IMR-90 (cell line): Measurements from ENCODE around the gene FOXL3. TPM values are rescaled to one million over a fixed set of nuclear protein-coding genes. Genes with fewer than 3 reads are reported as not detected.
"Not testable (repeated sequence)": the region's sequence is repeated elsewhere in the genome, so short reads cannot be mapped to it uniquely, and the experiment has no call there.

Experiments used
- ATAC-seq: fragments of 200-7000 bp; cut with Tn5 transposase; 2 replicates; pipeline ENCODE4 v1.9.1; 2020; ENCODE audit warnings: low read depth, mild to moderate bottlenecking, moderate library complexity
- BruUV-seq: library from RNA; stranded (reverse); fragments of 400-500 nt; replicated peaks from 2 replicates; lab custom pipeline; 2021; lab: Mats Ljungman, UMichigan
- CTCF ChIA-PET: fragments of 300-600 bp; formaldehyde crosslinking; extraction: SDS; loops from one replicate; lab custom pipeline; 2021; ENCODE audit warnings: antibody characterized with exemption; lab: Yijun Ruan, JAX
- POLR2A ChIA-PET: fragments of 300-600 bp; sonication (Branson Sonifier 250); formaldehyde crosslinking; loops from one replicate; lab custom pipeline; 2022; ENCODE audit warnings: antibody characterized with exemption; ENCODE audit not compliant: unreplicated experiment; lab: Charles Lee
- DNase-seq: peaks from one replicate; pipeline ENCODE4 v3.0.0; 2013
- H2AFZ ChIP-seq: replicated peaks from 2 replicates; pipeline ENCODE3; 2013; ENCODE audit warnings: low read length, mild to moderate bottlenecking; ENCODE audit not compliant: poor library complexity
- H2AK5ac ChIP-seq: 2 replicates; pipeline ENCODE4 v1.6.1; 2013; ENCODE audit warnings: low read depth, low read length, inconsistent platforms
- H2AK9ac ChIP-seq: replicated peaks from 2 replicates; pipeline ENCODE3; 2013; ENCODE audit warnings: mild to moderate bottlenecking, low read depth, low read length, moderate library complexity; ENCODE audit not compliant: poor library complexity
- H2BK120ac ChIP-seq: 2 replicates; pipeline ENCODE4 v1.6.1; 2013; ENCODE audit warnings: low read depth, low read length, inconsistent platforms
- H2BK15ac ChIP-seq: 3 replicates; pipeline ENCODE4 v1.6.1; 2013; ENCODE audit warnings: low read depth, low read length, inconsistent platforms
- H2BK20ac ChIP-seq: 2 replicates; pipeline ENCODE4 v1.6.1; 2013; ENCODE audit warnings: low read depth, mild to moderate bottlenecking, inconsistent platforms, low read length, moderate library complexity
- H2BK5ac ChIP-seq: 2 replicates; pipeline ENCODE4 v1.6.1; 2013; ENCODE audit warnings: mild to moderate bottlenecking, low read depth, low read length, inconsistent platforms; ENCODE audit not compliant: poor library complexity, severe bottlenecking
- H3K14ac ChIP-seq: replicated peaks from 2 replicates; pipeline ENCODE4 v1.6.1; 2013; ENCODE audit warnings: low read depth, low read length, inconsistent platforms
- H3K18ac ChIP-seq: 2 replicates; pipeline ENCODE4 v1.6.1; 2013; ENCODE audit warnings: low read depth, low read length, control low read depth
- H3K23ac ChIP-seq: 2 replicates; pipeline ENCODE4 v1.6.1; 2013; ENCODE audit warnings: low read depth, low read length, inconsistent platforms
- H3K27ac ChIP-seq: 2 replicates; pipeline ENCODE4 v1.5.1; 2013; ENCODE audit warnings: mild to moderate bottlenecking, control low read depth, low read length; ENCODE audit not compliant: insufficient read depth
- H3K27me3 ChIP-seq: 2 replicates; pipeline ENCODE4 v1.6.1; 2013; ENCODE audit warnings: low read length; ENCODE audit not compliant: control insufficient read depth, insufficient read depth
- H3K36me3 ChIP-seq: 2 replicates; pipeline ENCODE4 v1.6.1; 2013; ENCODE audit warnings: low read length, mixed read lengths; ENCODE audit not compliant: control insufficient read depth, insufficient read depth
- H3K4ac ChIP-seq: 2 replicates; pipeline ENCODE4 v1.6.1; 2013; ENCODE audit warnings: low read depth, low read length, inconsistent platforms
- H3K4me1 ChIP-seq: 2 replicates; pipeline ENCODE4 v1.6.1; 2013; ENCODE audit warnings: low read length, mixed read lengths; ENCODE audit not compliant: control insufficient read depth, insufficient read depth
- H3K4me2 ChIP-seq: 2 replicates; pipeline ENCODE4 v1.6.1; 2013; ENCODE audit warnings: low read depth, mild to moderate bottlenecking, control low read depth, low read length, moderate library complexity
- H3K4me3 ChIP-seq: 2 replicates; pipeline ENCODE4 v1.5.1; 2013; ENCODE audit warnings: low read depth, mild to moderate bottlenecking, control low read depth, low read length, moderate library complexity; ENCODE audit not compliant: insufficient read depth
- H3K56ac ChIP-seq: 2 replicates; pipeline ENCODE4 v1.6.1; 2013; ENCODE audit warnings: low read length, inconsistent platforms; ENCODE audit not compliant: insufficient read depth; ENCODE audit errors: extremely low read depth
- H3K79me1 ChIP-seq, 2 experiments: 2 replicates each; pipeline ENCODE4 v1.6.1; 2013; ENCODE audit warnings: low read length in 2 of 2, inconsistent platforms in 1 of 2, low read depth in 1 of 2
- H3K9ac ChIP-seq: 2 replicates; pipeline ENCODE4 v1.6.1; 2013; ENCODE audit warnings: low read depth, low read length, control low read depth
- H3K9me1 ChIP-seq: 2 replicates; pipeline ENCODE4 v1.6.1; 2013; ENCODE audit warnings: low read length, inconsistent platforms; ENCODE audit not compliant: insufficient read depth
- H3K9me3 ChIP-seq: 2 replicates; pipeline ENCODE4 v1.6.1; 2013; ENCODE audit warnings: low read length; ENCODE audit not compliant: control insufficient read depth, insufficient read depth
- H4K20me1 ChIP-seq: 2 replicates; pipeline ENCODE4 v1.6.1; 2013; ENCODE audit warnings: low read length, inconsistent platforms; ENCODE audit not compliant: insufficient read depth
- H4K5ac ChIP-seq: 2 replicates; pipeline ENCODE4 v1.6.1; 2013; ENCODE audit warnings: mild to moderate bottlenecking, low read depth, low read length, control low read depth
- H4K8ac ChIP-seq, 2 experiments: 2 replicates each; pipeline ENCODE4 v1.6.1; 2013; ENCODE audit warnings: low read depth in 2 of 2, low read length in 2 of 2, control low read depth in 1 of 2, inconsistent platforms in 1 of 2
- H4K91ac ChIP-seq: 2 replicates; pipeline ENCODE4 v1.6.1; 2013; ENCODE audit warnings: low read depth, low read length, inconsistent platforms; ENCODE audit not compliant: insufficient read depth
- CEBPB ChIP-seq: IDR thresholded peaks from 2 replicates; pipeline ENCODE4 v1.6.1; 2012; ENCODE audit warnings: low read depth, low read length, improper control_type of control experiment
- ELK1 ChIP-seq: fragments of 150-350 bp; IDR thresholded peaks from 2 replicates; pipeline ENCODE4 v1.6.1; 2016; ENCODE audit warnings: low read depth, mild to moderate bottlenecking, low read length, moderate library complexity, borderline replicate concordance
- NFE2L2 ChIP-seq: fragments of 150-350 bp; IDR thresholded peaks from 2 replicates; pipeline ENCODE4 v1.6.1; 2016; ENCODE audit warnings: low read depth, mild to moderate bottlenecking, low read length
- RFX5 ChIP-seq: IDR thresholded peaks from 2 replicates; pipeline ENCODE4 v1.8.0; 2012; ENCODE audit warnings: low read depth, mild to moderate bottlenecking, low read length, moderate library complexity
- WGBS, 2 experiments: methylation state at CpG; one replicate each; pipeline versions ENCODE4 v1.1.5 to v1.1.7; 2013; ENCODE audit warnings: missing lambda C conversion rate in 2 of 2; ENCODE audit not compliant: insufficient read length in 1 of 2; ENCODE audit errors: extremely low coverage in 2 of 2; 5-methylcytosine and 5-hydroxymethylcytosine counted together
- dilution Hi-C: fragments of 300-500 bp; cut with HindIII; formaldehyde crosslinking; loops from one replicate; pipeline ENCODE4 v1.14.3; 2018; ENCODE audit warnings: low sequenced_read_pairs; ENCODE audit not compliant: unreplicated experiment
- in situ Hi-C: fragments of 300-500 bp; cut with MboI; formaldehyde crosslinking; loops from 3 replicates; pipeline ENCODE4 v1.14.3; 2019; ENCODE audit warnings: low sequenced_read_pairs, inconsistent platforms, mixed read lengths
- intact Hi-C: fragments of 100-400 bp; cut with micrococcal nuclease; formaldehyde crosslinking; loops from 2 replicates; pipeline ENCODE4 v1.10.0; 2022
- polyA plus RNA-seq, 3 experiments: library from polyadenylated mRNA; depleted of rRNA; stranded (reverse); fragments of >200 nt; gene quantifications; 2 replicates each; pipeline ENCODE4 v1.2.3, GENCODE V29; 2012; ENCODE audit warnings: low replicate concordance in 1 of 3
- total RNA-seq: library from RNA; depleted of rRNA; stranded (reverse); fragments of >200 nt; gene quantifications from 2 replicates; pipeline ENCODE4 v1.2.3, GENCODE V29; 2012

Gene FOXL3
- total and polyA plus RNA-seq, 2 of the 4 experiments (the other 2 are of a cell fraction) = not detected

- H2AK9ac ChIP-seq = peak overlapping the region; percentile 35
- CTCF ChIA-PET = no interaction called here
These were observed 27.8 kb upstream of the FOXL3 start for GRCh38 chr7:262251-262572.

GRCh38 chr7:262631-263311 lies 27.2 kb upstream of the FOXL3 start:
- H2BK20ac ChIP-seq, ATAC-seq, H2BK15ac ChIP-seq, H2AK5ac ChIP-seq, POLR2A ChIA-PET, dilution Hi-C loops, H3K9me1 ChIP-seq, H2BK120ac ChIP-seq, H3K56ac ChIP-seq, H3K23ac ChIP-seq, H3K4me1 ChIP-seq, H3K9ac ChIP-seq, H2AFZ ChIP-seq, in situ Hi-C loops, H3K27me3 ChIP-seq, H3K27ac ChIP-seq, H4K5ac ChIP-seq, H3K18ac ChIP-seq, DNase-seq, intact Hi-C loops, H2BK5ac ChIP-seq, H3K4ac ChIP-seq, H4K91ac ChIP-seq, H3K4me2 ChIP-seq, H3K14ac ChIP-seq, BruUV-seq, H2AK9ac ChIP-seq, H3K79me1 ChIP-seq, H4K8ac ChIP-seq, CTCF ChIA-PET, H4K20me1 ChIP-seq, H3K4me3 ChIP-seq: not testable (repeated sequence)
- Histone ChIP-seq H3K9me3 (peaks cover 31% of the 10 kb centered on the region), H3K36me3 (peaks cover 37% of the 10 kb centered on the region)
- WGBS, 2 experiments = 81% methylated on average over 5 of the region's 31 CpGs; no CpG with 5 or more reads in 1 of the 2 experiments

More at GRCh38 chr7:262251-262572, 27.8 kb upstream of the FOXL3 start:
- H2BK15ac ChIP-seq = no peak overlapping the region
- no peak overlapping the region for H3K27ac ChIP-seq
- intact Hi-C loops = no loop called here
- H4K20me1 ChIP-seq = peaks cover 7% of the 10 kb centered on the region
- ATAC-seq = no peak
- H2AK5ac ChIP-seq = no peak overlapping the region
- TF ChIP-seq ELK1 = no peak
- no peak for TF ChIP-seq RFX5
- no peak for TF ChIP-seq NFE2L2
- no peak for TF ChIP-seq CEBPB
- 92% methylated on average over 8 of the region's 9 CpGs; no CpG with 5 or more reads in 1 of the 2 experiments for WGBS, 2 experiments
- no peak overlapping the region for H4K8ac ChIP-seq
- no peaks in the 10 kb centered on the region for H3K4me1 ChIP-seq
- no peak overlapping the region for H3K14ac ChIP-seq
- in situ Hi-C loops = no loop called here
- H3K56ac ChIP-seq = no peak overlapping the region
- no peak overlapping the region for H4K91ac ChIP-seq
- H3K4me3 ChIP-seq = no peak overlapping the region
- no TSS peak for BruUV-seq
- no peak overlapping the region for H3K9ac ChIP-seq
- H3K4ac ChIP-seq = no peak overlapping the region
- H2AFZ ChIP-seq = no peak overlapping the region
- H3K9me3 ChIP-seq = peaks cover 31% of the 10 kb centered on the region
- H2BK5ac ChIP-seq = no peak overlapping the region
- H3K27me3 ChIP-seq = no peaks in the 10 kb centered on the region
- DNase-seq = no peak
- H2BK20ac ChIP-seq = no peak overlapping the region
- H3K23ac ChIP-seq = no peak overlapping the region
- no peak overlapping the region for H3K18ac ChIP-seq
- peaks cover 42% of the 10 kb centered on the region for H3K36me3 ChIP-seq
- no peak overlapping the region for H2BK120ac ChIP-seq
- POLR2A ChIA-PET = no interaction called here
- H3K4me2 ChIP-seq = no peak overlapping the region
- no peak overlapping the region for H4K5ac ChIP-seq
- H3K9me1 ChIP-seq = no peaks in the 10 kb centered on the region
- no peaks in the 10 kb centered on the region for H3K79me1 ChIP-seq
- dilution Hi-C loops = no loop called here
